Activated gamma-delta T cell (primary cell): Measurements from ENCODE around the gene CMSS1.

Source experiments
- DNase-seq: peaks from one replicate; lab custom pipeline; 2025; lab: John Stamatoyannopoulos, UW

CMSS1 gene

DNA sequence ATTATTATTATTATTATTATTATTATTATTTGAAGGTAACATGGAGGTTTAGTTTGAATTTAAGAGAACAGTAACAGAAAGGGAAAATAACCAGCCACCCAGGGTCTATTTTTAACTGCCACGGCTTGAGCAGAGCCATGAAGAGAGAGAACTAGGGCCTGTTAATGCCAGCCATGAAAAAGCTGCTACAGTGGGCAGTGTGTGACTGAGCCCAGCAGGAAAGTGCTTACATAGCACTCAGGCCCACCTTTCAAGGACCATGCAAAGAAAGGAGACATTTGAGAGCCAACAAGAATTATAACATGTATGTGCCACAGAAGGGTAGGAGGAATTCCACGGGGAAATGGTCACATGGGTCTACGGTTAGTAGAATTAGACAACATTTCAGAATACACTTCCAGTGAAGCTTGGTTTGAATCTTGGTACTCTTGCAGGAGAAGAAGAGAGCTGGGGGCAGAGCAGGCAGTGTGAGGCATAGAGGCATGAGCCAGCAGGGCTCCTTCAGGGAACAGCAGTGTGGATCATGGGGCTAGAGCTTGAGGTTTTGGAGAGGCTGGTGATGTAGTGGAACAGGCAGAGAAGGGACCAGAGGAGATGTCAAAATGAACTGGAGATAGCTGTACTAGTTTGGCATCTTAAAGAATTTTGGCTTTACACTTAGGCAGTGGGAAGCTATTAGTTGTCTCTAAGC is 140.7 kb downstream of the CMSS1 start:
- no peak for DNase-seq

DNA sequence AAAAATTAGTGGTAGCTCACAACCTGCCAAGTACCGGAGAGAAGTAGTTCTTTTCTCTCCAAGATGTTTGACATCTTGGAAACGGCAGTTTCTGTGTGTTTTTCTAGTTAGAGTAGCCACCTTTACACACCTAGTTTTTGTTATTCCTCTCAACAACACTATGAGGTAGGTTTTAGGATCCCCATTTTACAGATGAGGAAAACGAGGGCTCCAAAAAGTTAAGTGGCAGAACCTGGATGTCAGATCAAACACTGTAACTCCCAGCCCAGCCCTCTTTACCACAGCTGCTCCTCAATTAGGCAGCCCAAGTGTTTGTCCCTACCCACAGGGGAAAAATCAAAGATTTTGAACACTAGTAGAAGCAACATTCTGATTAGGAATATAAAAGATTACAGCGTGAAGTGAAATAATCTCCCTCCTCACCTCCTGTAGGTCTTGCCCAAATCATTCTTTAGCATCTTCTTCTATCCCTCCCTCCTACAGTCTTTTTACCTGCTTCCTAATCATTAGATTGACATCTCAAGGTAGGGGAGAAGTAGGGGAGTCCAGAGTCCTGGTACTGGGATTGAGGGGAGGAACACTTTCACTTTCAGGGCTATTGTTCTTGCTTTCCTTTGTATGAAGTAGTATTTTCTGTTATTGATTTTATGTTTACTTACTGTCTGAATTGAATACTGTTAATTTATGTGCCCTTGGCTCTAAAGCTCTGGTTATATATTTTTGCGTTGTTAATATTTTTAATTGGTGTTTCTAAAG is 142.6 kb downstream of the CMSS1 start:
- no peak for DNase-seq

GRCh38 chr3:99960941-99961340 is 143.3 kb downstream of the CMSS1 start:
- no peak for DNase-seq

DNA sequence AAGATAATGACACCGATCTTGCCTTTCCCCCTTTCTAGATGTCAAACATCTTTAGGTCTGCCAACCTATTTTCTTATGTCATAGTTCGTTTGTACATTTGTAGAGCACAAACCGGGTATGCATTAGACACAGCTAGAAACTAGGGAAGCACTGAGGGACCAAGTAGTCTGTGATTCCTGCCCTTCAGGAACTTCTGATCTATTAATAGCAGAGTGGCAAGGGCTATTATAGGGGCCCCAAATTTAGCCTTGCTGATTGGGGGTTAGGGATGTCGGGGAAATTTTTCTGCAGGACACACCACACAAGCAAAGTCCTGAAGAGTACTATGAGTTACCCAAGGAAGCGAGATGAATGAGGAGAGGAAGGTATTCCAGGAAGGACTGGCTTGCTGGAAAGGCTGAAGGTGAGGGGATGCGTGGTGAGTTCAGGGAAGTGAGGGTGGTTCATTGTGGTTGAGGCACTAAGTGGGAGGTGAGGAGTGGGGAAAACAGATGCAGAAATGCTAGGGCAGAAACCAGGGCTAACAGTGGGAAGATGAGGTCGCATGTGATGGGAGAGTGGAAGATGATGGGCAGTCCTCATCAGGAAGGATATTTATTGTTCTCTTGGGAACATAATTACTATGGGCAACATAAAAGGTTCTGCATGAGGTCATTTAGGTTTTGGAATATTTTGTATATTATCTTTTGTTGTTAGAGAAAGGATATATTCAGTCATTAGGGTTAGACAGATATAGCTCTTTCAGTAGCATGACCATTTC is 144.3 kb downstream of the CMSS1 start:
- DNase-seq: no peak

GRCh38 chr3:99962703-99963102 is 145.0 kb downstream of the CMSS1 start:
- no peak for DNase-seq

- no peak for DNase-seq
Observed at GRCh38 chr3:99965077-99965476, 147.4 kb downstream of the CMSS1 start.

- DNase-seq: no peak
Observed at GRCh38 chr3:99965681-99966408, 148.2 kb downstream of the CMSS1 start.

GRCh38 chr3:99966662-99967416 is 149.2 kb downstream of the CMSS1 start:
- no peak for DNase-seq

DNA sequence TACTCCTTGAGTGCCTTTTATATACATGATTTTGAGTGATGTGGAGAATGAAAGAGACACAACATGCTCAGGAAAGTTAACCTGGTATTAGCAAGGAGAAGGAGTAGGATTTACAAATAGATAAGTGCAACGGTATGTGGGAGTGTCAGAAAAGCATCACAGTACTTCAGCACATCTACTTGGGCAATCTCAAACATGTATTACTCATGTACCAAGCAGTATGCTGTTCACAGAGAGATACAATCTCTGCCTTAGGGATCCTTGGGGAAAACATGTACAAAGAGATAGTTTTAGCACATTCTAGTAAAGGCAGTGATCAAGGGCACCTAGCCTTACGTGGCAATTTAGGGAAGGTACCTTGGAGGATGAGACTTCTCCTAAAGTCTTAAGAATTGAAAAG is 150.1 kb downstream of the CMSS1 start:
- DNase-seq: no peak

GRCh38 chr3:99969136-99969535 is 151.5 kb downstream of the CMSS1 start:
- DNase-seq: no peak

GRCh38 chr3:99970198-99970597 is 152.5 kb downstream of the CMSS1 start:
- DNase-seq: no peak

DNA sequence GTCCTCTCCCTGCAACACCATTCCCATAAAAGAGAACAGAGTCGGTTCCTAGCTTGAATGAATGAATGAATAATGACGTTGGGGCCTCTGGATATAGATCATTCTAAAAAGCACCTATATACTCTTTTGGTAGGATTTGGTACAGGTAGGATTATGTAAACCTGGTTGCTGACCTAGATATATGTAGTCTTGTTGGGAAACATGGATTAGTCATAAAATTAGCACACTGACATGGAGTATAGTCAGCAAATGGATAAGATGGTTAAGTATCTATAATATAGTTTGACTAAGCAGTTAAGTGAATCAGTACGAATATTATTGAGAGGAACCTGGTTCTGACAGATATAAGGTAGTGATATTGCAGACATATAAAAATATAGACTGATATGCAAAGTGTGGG is 154.1 kb downstream of the CMSS1 start:
- no peak for DNase-seq

DNA sequence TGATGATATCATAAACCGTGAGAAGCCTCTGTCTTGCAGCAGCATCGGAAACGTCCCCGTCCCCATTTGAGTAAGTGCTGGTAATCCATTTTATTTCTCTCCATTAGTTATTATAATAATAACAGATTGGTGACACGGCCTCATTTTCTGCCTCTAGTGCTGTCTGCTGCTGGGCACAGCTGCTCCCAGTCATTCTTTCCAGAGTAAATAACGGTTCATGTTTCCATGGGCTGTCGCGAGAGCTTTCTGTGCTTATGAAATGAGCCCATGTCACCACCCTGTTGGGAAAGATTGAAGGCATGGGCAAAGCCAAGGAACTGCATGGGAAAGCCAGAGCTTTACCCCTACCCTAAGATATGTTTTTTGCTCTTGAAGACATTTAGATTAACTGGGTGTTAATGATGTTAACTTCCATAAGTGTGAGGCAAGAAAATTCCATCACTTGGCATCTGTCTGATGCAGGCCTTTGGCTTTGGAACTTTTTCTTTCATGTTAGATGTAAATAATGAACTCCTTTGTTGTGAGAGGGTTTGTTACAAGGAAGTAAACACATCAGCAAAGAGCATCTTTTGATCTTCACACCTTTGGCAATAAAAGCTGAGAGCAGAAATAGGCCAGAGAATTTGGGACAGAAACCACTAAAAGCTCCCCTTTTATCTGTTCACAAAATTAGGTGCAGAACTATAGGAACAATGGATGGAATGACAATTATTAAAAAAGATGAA is 154.9 kb downstream of the CMSS1 start:
- no peak for DNase-seq

- DNase-seq: no peak
Observed at GRCh38 chr3:99974989-99975388, 157.3 kb downstream of the CMSS1 start.

GRCh38 chr3:99976584-99976983 is 158.9 kb downstream of the CMSS1 start:
- DNase-seq: no peak

DNA sequence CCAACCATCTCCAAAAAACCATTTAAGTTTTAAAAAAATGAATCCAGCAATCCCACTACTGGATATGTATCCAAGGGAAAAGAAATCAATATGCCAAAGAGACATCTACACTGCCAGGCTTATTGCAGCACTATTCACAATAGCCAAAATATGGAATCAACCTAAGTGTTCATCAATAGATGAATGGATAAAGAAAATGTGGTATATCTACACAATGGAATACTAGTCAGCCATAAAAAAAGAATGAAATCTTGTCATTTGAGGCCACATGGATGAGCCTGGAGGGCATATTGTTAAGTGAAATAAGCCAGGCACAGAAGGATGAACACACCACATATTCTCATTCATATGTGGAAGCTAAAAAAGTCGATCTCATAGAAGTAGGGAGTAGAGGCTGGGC is 160.6 kb downstream of the CMSS1 start:
- DNase-seq: no peak

DNA sequence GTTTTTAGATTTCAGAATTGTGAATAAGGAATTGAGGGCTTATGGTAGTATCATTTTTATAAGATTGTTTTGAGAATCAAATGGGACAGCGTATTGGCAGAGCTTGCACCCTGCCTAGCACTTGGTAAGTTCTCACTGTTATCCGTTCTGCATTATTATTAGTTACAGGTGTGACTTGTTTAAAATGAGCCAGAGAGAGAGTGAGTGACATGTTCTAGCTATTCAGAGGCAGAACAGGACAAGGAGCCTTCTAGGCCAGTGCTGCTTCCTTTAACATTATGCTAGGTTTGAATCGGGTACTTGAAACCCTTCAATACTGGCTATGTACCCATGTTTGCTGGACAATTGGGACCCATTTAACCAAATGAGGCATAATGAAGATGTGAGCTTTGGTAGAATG is 162.9 kb downstream of the CMSS1 start:
- DNase-seq: no peak

DNA sequence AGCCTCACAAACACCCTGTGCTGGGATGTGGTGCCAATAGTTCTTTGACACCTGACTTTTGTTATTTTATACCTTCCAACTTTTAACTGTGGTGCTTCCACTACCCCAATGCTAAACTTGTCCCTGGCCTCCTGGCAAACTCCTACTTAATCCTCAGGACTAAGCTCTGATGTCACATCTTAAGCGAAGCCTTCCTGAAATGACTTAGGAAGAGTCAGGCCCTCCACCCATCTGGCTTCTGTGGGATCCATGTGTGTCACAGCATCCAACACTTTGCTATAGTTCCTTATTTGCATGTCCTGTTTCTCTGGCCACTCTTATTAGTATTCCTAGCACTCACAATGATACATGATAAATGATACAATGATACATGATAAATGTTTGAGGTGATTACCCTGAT is 163.5 kb downstream of the CMSS1 start:
- no peak for DNase-seq

GRCh38 chr3:99982650-99983049 is 165.0 kb downstream of the CMSS1 start:
- no peak for DNase-seq

DNA sequence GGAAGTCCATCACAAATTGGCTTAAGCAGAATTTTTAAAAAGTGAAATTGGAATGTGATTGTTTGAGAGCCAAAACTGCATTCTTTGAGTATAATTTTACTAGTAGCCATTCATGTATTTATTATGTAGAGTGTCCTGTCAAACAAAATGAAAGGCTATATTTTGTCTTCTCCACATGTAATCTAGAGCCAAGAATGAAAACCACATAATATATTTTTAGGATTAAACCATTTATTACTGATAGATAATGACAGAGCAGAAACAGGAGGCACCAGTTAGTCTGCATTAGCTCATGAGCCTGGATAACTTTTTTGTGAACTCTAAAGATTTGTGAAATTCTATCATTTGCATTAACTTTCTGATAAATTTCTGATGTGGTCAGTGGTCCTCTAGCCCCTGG is 166.5 kb downstream of the CMSS1 start:
- no peak for DNase-seq

DNA sequence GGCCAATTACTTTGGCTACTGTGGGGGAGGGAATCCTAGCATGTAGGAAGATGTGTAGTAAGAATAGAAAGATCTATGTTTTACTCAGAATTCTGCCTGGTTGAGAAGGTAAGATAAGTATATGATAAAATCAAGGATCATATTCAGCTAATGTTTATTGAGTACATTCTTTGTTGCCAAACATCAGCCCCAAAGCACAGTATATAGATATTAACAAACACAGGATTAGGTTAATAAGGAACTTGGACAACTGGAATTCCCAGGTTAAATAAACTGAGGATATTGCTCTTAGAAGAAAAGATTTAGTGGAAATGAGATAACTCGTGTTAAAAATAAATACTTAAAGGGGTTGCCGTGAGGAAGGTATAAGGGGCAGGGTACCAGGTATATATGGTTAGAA is 167.0 kb downstream of the CMSS1 start:
- no peak for DNase-seq
